SK-N-SH (cell line): ENCODE results near the gene SRSF5. TPM values are rescaled to one million over a fixed set of nuclear protein-coding genes. Genes with fewer than 3 reads are reported as not detected.

Source experiments
- CTCF ChIA-PET: fragments of 300-600, 350-600 bp; formaldehyde crosslinking; extraction: SDS; loops from one replicate; lab custom pipeline; 2021; lab: Yijun Ruan, JAX
- POLR2A ChIA-PET: fragments of 350-600 bp; sonication (Branson Sonifier 250); formaldehyde crosslinking; extraction: SDS; loops from one replicate; lab custom pipeline; 2020; ENCODE audit warnings: antibody characterized with exemption, inconsistent platforms; lab: Yijun Ruan, JAX
- DNase-seq: peaks from one replicate; pipeline ENCODE4 v3.0.0; 2012
- H2AFZ ChIP-seq: fragments of 200-600 bp; sonication (generic); 2 replicates; pipeline ENCODE4 v1.8.1; 2016; ENCODE audit warnings: antibody characterized with exemption, mild to moderate bottlenecking, low read depth
- H3F3A ChIP-seq: fragments of 200-600 bp; sonication (generic); replicated peaks from 2 replicates; pipeline ENCODE3; 2016; ENCODE audit warnings: antibody characterized with exemption, mild to moderate bottlenecking; ENCODE audit not compliant: insufficient read depth
- H3K27ac ChIP-seq, 2 experiments: fragments of 200-500 bp in 1 of 2; fragments of 200-600 bp in 1 of 2; sonication (Bioruptor generic) in 1 of 2; sonication (generic), shearing (Covaris generic) in 1 of 2; 2 replicates each; pipeline versions ENCODE4 v1.5.1 to v1.6.1; 2014 to 2016; ENCODE audit warnings: low read depth in 2 of 2, inconsistent platforms in 1 of 2, low read length in 1 of 2, mild to moderate bottlenecking in 1 of 2, mixed read lengths in 1 of 2
- H3K27me3 ChIP-seq: fragments of 200-600 bp; sonication (generic), shearing (Covaris generic); 2 replicates; pipeline ENCODE4 v1.6.1; 2016; ENCODE audit warnings: mixed run types; ENCODE audit not compliant: insufficient read depth
- H3K36me3 ChIP-seq, 2 experiments: fragments of 200-500 bp in 1 of 2; fragments of 200-600 bp in 1 of 2; sonication (Bioruptor generic) in 1 of 2; sonication (generic) in 1 of 2; replicated peaks in 1 of 2; 2 replicates each; pipeline versions ENCODE3 to v1.5.1; 2014 to 2016; ENCODE audit warnings: low read length in 1 of 2, mild to moderate bottlenecking in 1 of 2; ENCODE audit not compliant: insufficient read depth in 2 of 2, control insufficient read depth in 1 of 2
- H3K4me1 ChIP-seq, 2 experiments: fragments of 200-500 bp in 1 of 2; fragments of 200-600 bp in 1 of 2; sonication (Bioruptor generic) in 1 of 2; sonication (generic), shearing (Covaris generic) in 1 of 2; 2 replicates each; pipeline versions ENCODE4 v1.5.1 to v1.6.1; 2014 to 2016; ENCODE audit warnings: low read depth in 1 of 2, low read length in 1 of 2, mixed run types in 1 of 2; ENCODE audit not compliant: insufficient read depth in 2 of 2, control insufficient read depth in 1 of 2
- H3K4me2 ChIP-seq: fragments of 200-600 bp; sonication (generic), shearing (Covaris generic); 2 replicates; pipeline ENCODE4 v1.6.1; 2017; ENCODE audit warnings: mixed run types
- H3K4me3 ChIP-seq, 2 experiments: fragments of 200-500 bp in 1 of 2; fragments of 200-600 bp in 1 of 2; sonication (Bioruptor generic) in 1 of 2; sonication (generic), shearing (Covaris generic) in 1 of 2; 2 replicates each; pipeline versions ENCODE4 v1.5.1 to v1.8.1; 2014 to 2016; ENCODE audit warnings: low read depth in 2 of 2, inconsistent platforms in 1 of 2, low read length in 1 of 2, mild to moderate bottlenecking in 1 of 2, mixed read lengths in 1 of 2, moderate library complexity in 1 of 2
- H3K79me2 ChIP-seq: fragments of 200-600 bp; sonication (generic); 2 replicates; pipeline ENCODE4 v1.8.1; 2017; ENCODE audit warnings: mild to moderate bottlenecking; ENCODE audit not compliant: insufficient read depth
- H3K9ac ChIP-seq: fragments of 200-600 bp; sonication (generic); 2 replicates; pipeline ENCODE4 v1.6.1; 2017; ENCODE audit warnings: mixed run types
- H3K9me2 ChIP-seq: fragments of 200-600 bp; sonication (generic); 2 replicates; pipeline ENCODE4 v1.6.1; 2017; ENCODE audit warnings: mixed run types
- H3K9me3 ChIP-seq: fragments of 200-600 bp; sonication (generic); 2 replicates; pipeline ENCODE4 v1.6.1; 2017; ENCODE audit warnings: mixed run types, mild to moderate bottlenecking, moderate library complexity
- H4K20me1 ChIP-seq: fragments of 200-600 bp; sonication (generic); 2 replicates; pipeline ENCODE4 v1.6.1; 2017; ENCODE audit warnings: mild to moderate bottlenecking, mixed run types; ENCODE audit not compliant: insufficient read depth
- EP300 ChIP-seq, 2 experiments: IDR thresholded peaks; 2 replicates each; pipeline versions ENCODE4 v1.4.0 to v1.6.1; 2012; ENCODE audit warnings: borderline replicate concordance in 1 of 2, low read depth in 1 of 2, low read length in 1 of 2
- EZH2phosphoT487 ChIP-seq: fragments of 200-600 bp; sonication (generic); IDR thresholded peaks from 2 replicates; pipeline ENCODE4 v1.6.1; 2017; ENCODE audit warnings: low read depth, mixed run types, mild to moderate bottlenecking, antibody characterized with exemption, moderate library complexity, borderline replicate concordance
- MXI1 ChIP-seq: IDR thresholded peaks from 2 replicates; pipeline ENCODE4 v1.6.1; 2012; ENCODE audit warnings: mild to moderate bottlenecking, low read depth, low read length, improper control_type of control experiment
- NRF1 ChIP-seq: IDR thresholded peaks from 2 replicates; pipeline ENCODE4 v1.6.1; 2012; ENCODE audit warnings: low read depth, mild to moderate bottlenecking, low read length
- RAD21 ChIP-seq: IDR thresholded peaks from 2 replicates; pipeline ENCODE4 v1.6.1; 2012; ENCODE audit warnings: mild to moderate bottlenecking, low read length
- SMC3 ChIP-seq: IDR thresholded peaks from 2 replicates; pipeline ENCODE4 v1.6.1; 2012; ENCODE audit warnings: low read depth, low read length, improper control_type of control experiment
- TCF12 ChIP-seq: IDR thresholded peaks from 2 replicates; pipeline ENCODE4 v1.4.0; 2012
- WGBS: methylation state at CpG from one replicate; pipeline ENCODE4 v1.1.6; 2017; ENCODE audit warnings: low lambda C conversion rate; 5-methylcytosine and 5-hydroxymethylcytosine counted together
- polyA plus RNA-seq, 3 experiments: library from polyadenylated mRNA; depleted of rRNA; stranded (reverse); fragments of >200 nt; gene quantifications; 2 replicates each; pipeline ENCODE4 v1.2.3, GENCODE V29; 2012
- TF ChIP-seq, protein P1 (sequence below): fragments of 200-600 bp; sonication (generic); IDR thresholded peaks from 2 replicates; pipeline ENCODE4 v1.6.1; 2017; ENCODE audit warnings: antibody characterized with exemption, mild to moderate bottlenecking, moderate library complexity
- TF ChIP-seq, protein P2 (sequence below): IDR thresholded peaks from 2 replicates; pipeline ENCODE4 v1.6.1; 2012; ENCODE audit warnings: mild to moderate bottlenecking, low read depth, low read length, moderate library complexity

The SRSF5 gene
- polyA plus RNA-seq, 1 of the 3 experiments (the other 2 are of a cell fraction) = 324 TPM

DNA sequence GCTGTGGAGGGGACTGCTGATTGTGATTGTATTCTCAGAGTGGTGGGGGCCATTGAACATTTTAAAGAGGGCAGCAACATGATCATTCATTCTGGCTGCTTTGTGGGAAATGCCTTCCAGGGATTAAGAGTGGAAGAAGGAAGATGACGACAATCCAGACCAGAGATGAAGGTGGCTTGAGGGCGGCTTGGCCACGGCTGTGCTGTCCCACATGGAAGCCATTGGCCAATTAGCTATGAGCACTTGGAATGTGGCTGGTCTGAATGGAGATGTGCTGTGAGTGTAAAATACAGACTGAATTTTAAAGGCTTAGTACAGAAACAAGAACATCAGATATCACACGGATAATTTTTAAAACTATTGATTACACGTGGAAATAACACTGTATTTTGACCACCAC, 49.3 kb downstream of the SRSF5 start:
- ChIA-PET CTCF (interaction anchor here (0.9 to 11.8 kb wide), 7 partner anchors 12 to 264 kb away, joined by 3 to 238 read pairs (median 16); no protein-coding TSS in a partner anchor), POLR2A (no interaction called here)
- H3K27me3 ChIP-seq = peaks cover 9% of the 10 kb centered on the region; the same call in 1 of the 2 replicates
- no peak overlapping the region for H3K4me3 ChIP-seq
- no peaks in the 10 kb centered on the region for H3K9me3 ChIP-seq
- H3K36me3 ChIP-seq = no peaks in the 10 kb centered on the region
- H3K9ac ChIP-seq = no peak overlapping the region
- no peak for DNase-seq
- TF ChIP-seq TCF12 (no peak), EZH2phosphoT487 (no peak)
- TF ChIP-seq, protein P1, sequence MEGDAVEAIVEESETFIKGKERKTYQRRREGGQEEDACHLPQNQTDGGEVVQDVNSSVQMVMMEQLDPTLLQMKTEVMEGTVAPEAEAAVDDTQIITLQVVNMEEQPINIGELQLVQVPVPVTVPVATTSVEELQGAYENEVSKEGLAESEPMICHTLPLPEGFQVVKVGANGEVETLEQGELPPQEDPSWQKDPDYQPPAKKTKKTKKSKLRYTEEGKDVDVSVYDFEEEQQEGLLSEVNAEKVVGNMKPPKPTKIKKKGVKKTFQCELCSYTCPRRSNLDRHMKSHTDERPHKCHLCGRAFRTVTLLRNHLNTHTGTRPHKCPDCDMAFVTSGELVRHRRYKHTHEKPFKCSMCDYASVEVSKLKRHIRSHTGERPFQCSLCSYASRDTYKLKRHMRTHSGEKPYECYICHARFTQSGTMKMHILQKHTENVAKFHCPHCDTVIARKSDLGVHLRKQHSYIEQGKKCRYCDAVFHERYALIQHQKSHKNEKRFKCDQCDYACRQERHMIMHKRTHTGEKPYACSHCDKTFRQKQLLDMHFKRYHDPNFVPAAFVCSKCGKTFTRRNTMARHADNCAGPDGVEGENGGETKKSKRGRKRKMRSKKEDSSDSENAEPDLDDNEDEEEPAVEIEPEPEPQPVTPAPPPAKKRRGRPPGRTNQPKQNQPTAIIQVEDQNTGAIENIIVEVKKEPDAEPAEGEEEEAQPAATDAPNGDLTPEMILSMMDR = no peak
- no peak overlapping the region for H2AFZ ChIP-seq
- no peak overlapping the region for H3K4me2 ChIP-seq
- H3F3A ChIP-seq = no peaks in the 10 kb centered on the region
- H4K20me1 ChIP-seq = no peaks in the 10 kb centered on the region
- H3K4me1 ChIP-seq = no peaks in the 10 kb centered on the region
- no peaks in the 10 kb centered on the region for H3K79me2 ChIP-seq
- no peaks in the 10 kb centered on the region for H3K9me2 ChIP-seq
- WGBS = 61% methylated on average over 5 of the region's 5 CpGs
- H3K27ac ChIP-seq = no peak overlapping the region

DNA sequence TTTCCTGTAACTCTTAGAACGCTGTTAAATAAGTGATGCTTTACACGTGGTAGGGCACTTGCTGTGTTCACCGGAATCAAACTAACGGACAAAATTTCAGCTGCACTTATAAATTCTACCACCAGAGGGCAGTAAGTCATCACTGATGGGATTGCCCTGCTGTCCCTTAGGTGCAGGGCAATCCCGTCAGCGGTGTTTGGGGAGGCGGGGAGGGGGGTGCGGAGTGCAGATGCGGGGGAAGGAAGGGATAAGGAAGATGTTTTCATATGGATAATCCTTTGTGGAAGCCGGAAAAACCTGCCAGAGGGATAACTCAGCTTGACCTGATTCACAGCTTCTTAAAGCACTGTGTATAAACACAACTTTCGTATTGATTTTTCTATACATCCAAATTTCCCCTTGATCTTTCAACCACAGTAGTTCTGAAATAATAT, 51.8 kb downstream of the SRSF5 start:
- peak; percentile 76 for DNase-seq
- H3K36me3 ChIP-seq = no peaks in the 10 kb centered on the region
- no peaks in the 10 kb centered on the region for H3K9me2 ChIP-seq
- H3K9ac ChIP-seq = no peak overlapping the region
- TF ChIP-seq, protein P2, sequence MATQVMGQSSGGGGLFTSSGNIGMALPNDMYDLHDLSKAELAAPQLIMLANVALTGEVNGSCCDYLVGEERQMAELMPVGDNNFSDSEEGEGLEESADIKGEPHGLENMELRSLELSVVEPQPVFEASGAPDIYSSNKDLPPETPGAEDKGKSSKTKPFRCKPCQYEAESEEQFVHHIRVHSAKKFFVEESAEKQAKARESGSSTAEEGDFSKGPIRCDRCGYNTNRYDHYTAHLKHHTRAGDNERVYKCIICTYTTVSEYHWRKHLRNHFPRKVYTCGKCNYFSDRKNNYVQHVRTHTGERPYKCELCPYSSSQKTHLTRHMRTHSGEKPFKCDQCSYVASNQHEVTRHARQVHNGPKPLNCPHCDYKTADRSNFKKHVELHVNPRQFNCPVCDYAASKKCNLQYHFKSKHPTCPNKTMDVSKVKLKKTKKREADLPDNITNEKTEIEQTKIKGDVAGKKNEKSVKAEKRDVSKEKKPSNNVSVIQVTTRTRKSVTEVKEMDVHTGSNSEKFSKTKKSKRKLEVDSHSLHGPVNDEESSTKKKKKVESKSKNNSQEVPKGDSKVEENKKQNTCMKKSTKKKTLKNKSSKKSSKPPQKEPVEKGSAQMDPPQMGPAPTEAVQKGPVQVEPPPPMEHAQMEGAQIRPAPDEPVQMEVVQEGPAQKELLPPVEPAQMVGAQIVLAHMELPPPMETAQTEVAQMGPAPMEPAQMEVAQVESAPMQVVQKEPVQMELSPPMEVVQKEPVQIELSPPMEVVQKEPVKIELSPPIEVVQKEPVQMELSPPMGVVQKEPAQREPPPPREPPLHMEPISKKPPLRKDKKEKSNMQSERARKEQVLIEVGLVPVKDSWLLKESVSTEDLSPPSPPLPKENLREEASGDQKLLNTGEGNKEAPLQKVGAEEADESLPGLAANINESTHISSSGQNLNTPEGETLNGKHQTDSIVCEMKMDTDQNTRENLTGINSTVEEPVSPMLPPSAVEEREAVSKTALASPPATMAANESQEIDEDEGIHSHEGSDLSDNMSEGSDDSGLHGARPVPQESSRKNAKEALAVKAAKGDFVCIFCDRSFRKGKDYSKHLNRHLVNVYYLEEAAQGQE = no peak
- TF ChIP-seq SMC3 (peak; percentile 94), NRF1 (peak; percentile 22; the same call in 1 of the 2 replicates), EP300 (IDR thresholded peaks at IDR 0.05; ENCODE audit: borderline replicate concordance in 1 of 2, low read depth in 1 of 2, low read length in 1 of 2) (no peak), RAD21 (peak; percentile 97), MXI1 (0 out of 2 replicates have a peak, but pooled peaks have one; percentile 18)
- TF ChIP-seq, protein P1 = peak; percentile 93
- 0 out of 2 replicates have a peak overlapping the region, but pooled peaks have one; percentile 4 for H3K4me2 ChIP-seq
- no peak overlapping the region for H2AFZ ChIP-seq
- no peak overlapping the region for H3K27ac ChIP-seq
- H4K20me1 ChIP-seq = no peaks in the 10 kb centered on the region
- no peaks in the 10 kb centered on the region for H3F3A ChIP-seq
- H3K27me3 ChIP-seq = peaks cover 9% of the 10 kb centered on the region; the same call in 1 of the 2 replicates
- peak overlapping the region in 1 of 2 experiments; percentile 16; a peak in 1 of 4 replicates for H3K4me3 ChIP-seq
- H3K9me3 ChIP-seq = no peaks in the 10 kb centered on the region
- POLR2A ChIA-PET = interaction anchor here (1.2 kb wide), 1 partner anchor 209 kb away, joined by 6 read pairs; no protein-coding TSS in a partner anchor
- CTCF ChIA-PET = interaction anchor here (0.6 to 11.8 kb wide), 64 partner anchors 9 to 1179 kb away, joined by 3 to 238 read pairs (median 4); partner anchors contain the start of gene SMOC1
- H3K79me2 ChIP-seq = no peaks in the 10 kb centered on the region
- 12% methylated on average over 10 of the region's 11 CpGs for WGBS
- H3K4me1 ChIP-seq = no peaks in the 10 kb centered on the region
